ENCODE results near the gene GARS1.

GRCh38 chr7:30604901-30605300 lies 10.2 kb downstream of the GARS1 start:
- TF ChIP-seq, protein P1, sequence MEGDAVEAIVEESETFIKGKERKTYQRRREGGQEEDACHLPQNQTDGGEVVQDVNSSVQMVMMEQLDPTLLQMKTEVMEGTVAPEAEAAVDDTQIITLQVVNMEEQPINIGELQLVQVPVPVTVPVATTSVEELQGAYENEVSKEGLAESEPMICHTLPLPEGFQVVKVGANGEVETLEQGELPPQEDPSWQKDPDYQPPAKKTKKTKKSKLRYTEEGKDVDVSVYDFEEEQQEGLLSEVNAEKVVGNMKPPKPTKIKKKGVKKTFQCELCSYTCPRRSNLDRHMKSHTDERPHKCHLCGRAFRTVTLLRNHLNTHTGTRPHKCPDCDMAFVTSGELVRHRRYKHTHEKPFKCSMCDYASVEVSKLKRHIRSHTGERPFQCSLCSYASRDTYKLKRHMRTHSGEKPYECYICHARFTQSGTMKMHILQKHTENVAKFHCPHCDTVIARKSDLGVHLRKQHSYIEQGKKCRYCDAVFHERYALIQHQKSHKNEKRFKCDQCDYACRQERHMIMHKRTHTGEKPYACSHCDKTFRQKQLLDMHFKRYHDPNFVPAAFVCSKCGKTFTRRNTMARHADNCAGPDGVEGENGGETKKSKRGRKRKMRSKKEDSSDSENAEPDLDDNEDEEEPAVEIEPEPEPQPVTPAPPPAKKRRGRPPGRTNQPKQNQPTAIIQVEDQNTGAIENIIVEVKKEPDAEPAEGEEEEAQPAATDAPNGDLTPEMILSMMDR (IDR thresholded peaks at IDR 0.05), result no peak
- TF ChIP-seq POLR2A (IDR thresholded peaks at IDR 0.05) (no peak), POLR2AphosphoS5 (IDR thresholded peaks at IDR 0.05) (no peak)

Measured in sigmoid colon (tissue), 4 donors.